VCaP (cell line): Measurements from ENCODE around the gene GDF11.

Experiments
- H3K27ac ChIP-seq: fragments of 450-650 bp; 2 replicates; pipeline ENCODE4 v1.5.1; 2017
- TF ChIP-seq, protein P1 (sequence below): fragments of 450-650 bp; conservative IDR thresholded peaks from 2 replicates; pipeline ENCODE4 v1.5.1; 2017; ENCODE audit warnings: mild to moderate bottlenecking, moderate library complexity

The GDF11 gene

DNA sequence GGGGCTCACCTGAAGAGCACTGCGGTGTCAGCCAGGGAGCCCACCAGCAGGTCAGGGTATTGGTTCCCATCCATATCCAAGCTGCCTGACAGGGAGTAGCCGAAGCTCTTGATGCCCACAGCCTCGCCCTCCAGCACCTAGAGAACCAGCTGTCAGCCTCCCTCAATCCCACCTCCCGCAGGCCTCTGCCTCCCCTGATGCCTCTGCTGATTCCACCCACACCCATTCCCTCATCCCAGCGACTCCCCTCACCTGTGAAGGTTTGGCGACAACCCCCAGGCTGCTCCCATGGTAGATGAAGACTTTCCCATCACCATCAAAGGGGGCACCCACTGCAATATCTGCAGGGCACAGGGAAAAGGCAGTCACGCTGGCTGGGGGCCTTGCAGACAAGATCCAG is 45.2 kb upstream of the GDF11 start:
- no peak overlapping the region for H3K27ac ChIP-seq
- TF ChIP-seq, protein P1, sequence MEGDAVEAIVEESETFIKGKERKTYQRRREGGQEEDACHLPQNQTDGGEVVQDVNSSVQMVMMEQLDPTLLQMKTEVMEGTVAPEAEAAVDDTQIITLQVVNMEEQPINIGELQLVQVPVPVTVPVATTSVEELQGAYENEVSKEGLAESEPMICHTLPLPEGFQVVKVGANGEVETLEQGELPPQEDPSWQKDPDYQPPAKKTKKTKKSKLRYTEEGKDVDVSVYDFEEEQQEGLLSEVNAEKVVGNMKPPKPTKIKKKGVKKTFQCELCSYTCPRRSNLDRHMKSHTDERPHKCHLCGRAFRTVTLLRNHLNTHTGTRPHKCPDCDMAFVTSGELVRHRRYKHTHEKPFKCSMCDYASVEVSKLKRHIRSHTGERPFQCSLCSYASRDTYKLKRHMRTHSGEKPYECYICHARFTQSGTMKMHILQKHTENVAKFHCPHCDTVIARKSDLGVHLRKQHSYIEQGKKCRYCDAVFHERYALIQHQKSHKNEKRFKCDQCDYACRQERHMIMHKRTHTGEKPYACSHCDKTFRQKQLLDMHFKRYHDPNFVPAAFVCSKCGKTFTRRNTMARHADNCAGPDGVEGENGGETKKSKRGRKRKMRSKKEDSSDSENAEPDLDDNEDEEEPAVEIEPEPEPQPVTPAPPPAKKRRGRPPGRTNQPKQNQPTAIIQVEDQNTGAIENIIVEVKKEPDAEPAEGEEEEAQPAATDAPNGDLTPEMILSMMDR = no peak

DNA sequence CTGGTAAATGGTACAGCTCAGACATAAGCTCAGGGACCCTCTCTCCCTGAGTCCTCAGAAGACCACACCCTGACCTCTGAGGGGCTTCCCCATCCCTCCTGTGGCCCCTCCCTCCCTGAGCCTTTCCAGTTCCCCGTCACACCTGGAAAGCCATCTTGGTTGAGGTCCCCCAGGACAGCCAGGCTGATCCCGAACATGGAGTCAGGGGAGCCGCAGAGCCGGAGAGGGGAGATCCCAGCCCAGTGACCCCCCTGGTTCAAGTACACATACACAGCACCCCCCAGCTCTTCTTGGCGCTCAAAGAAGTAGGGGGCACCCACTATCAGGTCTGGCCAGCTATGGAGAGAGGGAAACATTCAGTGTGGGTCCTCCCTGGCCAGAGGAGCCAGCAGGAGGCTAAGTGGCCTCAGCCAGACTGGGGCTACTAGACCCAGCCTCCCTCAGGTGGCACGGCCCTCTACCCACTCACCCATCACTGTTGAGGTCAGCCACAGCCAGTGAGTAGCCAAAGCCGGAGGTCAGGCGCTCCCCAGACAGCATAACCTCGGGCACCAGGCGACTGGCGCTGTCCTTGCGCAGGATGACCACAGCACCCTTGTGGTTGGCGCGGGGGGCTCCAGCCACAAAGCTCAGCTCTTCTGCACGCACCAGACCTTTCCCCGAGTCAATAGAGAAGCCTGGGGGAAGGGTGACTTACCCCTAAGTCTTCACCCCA is 44.5 kb upstream of the GDF11 start:
- TF ChIP-seq, protein P1 = no peak
- no peak overlapping the region for H3K27ac ChIP-seq

GRCh38 chr12:55698965-55699364 is 44.0 kb upstream of the GDF11 start:
- TF ChIP-seq, protein P1 = no peak
- no peak overlapping the region for H3K27ac ChIP-seq

DNA sequence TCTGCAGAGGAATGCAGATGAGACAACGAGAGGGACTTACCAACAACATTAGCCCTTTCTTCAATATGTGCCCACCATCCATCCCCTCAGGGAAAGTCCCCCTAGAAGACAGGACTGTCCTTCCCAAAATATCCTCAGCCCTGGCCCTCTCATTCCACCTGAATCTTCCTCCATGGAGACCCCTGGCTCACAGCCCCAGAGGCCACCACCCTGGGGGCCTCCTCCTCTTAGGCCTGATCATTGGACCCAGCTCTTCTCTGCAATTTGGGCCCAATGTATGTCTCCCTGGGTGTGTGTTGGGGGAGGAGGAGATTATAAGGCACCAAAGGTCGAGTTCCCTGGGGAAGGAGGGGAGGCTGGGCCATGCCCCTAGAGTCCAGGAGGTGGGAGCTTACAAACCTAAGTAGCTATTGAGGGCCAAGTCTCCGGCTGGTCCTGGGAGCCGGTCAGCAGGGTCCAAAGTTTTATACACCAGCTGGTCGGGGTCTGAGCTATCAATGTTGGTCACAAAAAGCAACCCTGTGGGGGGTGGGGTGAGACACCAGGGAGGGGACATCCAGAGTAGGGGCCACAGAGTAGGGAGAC is 43.4 kb upstream of the GDF11 start:
- TF ChIP-seq, protein P1 = no peak

DNA sequence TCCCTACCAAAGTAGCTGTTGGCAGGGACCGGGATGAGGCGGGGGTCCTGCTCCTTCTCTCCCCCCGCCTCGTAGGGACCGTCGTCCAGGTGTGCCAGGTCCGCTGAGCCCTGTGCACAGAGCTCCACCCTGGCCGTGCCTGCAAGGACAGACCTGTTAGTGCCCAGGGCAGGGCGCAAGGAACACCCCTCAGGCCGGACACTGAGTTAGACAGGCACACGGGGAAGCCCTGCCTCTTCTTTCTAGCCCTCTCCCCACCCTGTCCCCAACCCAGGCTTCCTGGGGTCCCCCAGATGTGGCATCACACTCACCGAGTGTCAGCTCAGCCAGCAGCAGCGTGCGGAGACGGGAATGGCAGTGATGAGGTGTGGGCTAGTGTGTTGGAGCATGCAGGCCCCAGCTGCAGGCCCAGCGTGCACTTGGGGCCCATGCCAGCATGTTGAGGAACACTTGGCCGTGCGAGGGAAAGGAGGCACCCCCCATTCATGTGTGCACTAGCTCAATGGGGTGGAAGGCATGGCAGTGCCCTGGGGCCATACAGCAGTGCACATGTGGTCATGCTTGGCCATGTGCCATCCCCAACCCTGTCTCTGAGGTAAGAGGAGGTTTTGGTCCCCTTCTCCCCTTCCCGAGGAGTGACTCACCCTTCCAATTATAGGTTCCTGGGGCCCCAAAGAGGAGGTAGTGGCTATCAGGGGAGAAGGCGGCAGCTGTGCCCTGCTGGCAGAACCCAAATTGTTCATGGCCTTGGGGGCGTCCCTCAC is 42.5 kb upstream of the GDF11 start:
- H3K27ac ChIP-seq = no peak overlapping the region
- TF ChIP-seq, protein P1 = no peak

More for the DNA sequence above, 43.4 kb upstream of the GDF11 start:
- H3K27ac ChIP-seq = no peak overlapping the region

- TF ChIP-seq, protein P1 = no peak
- no peak overlapping the region for H3K27ac ChIP-seq
These were observed 40.1 kb upstream of the GDF11 start for GRCh38 chr12:55702861-55703260.

- TF ChIP-seq, protein P1 = no peak
- no peak overlapping the region for H3K27ac ChIP-seq
These were observed 39.6 kb upstream of the GDF11 start for GRCh38 chr12:55703288-55703687.
